Kidney glomerular epithelial cell (primary cell): ENCODE data around the gene MYH9.
A peak's percentile ranks its signal among the peaks of the same experiment; 100 is the strongest.
"Not testable (repeated sequence)": the region's sequence is repeated elsewhere in the genome, so short reads cannot be mapped to it uniquely, and the experiment has no call there.

Experiments
- DNase-seq: peaks from one replicate; lab custom pipeline; 2025; lab: John Stamatoyannopoulos, UW

Gene MYH9

GRCh38 chr22:36267058-36267457 lies 120.7 kb downstream of the MYH9 start:
- no peak for DNase-seq

- not testable (repeated sequence) for DNase-seq
Observed at GRCh38 chr22:36263886-36264664, 123.7 kb downstream of the MYH9 start.

DNA sequence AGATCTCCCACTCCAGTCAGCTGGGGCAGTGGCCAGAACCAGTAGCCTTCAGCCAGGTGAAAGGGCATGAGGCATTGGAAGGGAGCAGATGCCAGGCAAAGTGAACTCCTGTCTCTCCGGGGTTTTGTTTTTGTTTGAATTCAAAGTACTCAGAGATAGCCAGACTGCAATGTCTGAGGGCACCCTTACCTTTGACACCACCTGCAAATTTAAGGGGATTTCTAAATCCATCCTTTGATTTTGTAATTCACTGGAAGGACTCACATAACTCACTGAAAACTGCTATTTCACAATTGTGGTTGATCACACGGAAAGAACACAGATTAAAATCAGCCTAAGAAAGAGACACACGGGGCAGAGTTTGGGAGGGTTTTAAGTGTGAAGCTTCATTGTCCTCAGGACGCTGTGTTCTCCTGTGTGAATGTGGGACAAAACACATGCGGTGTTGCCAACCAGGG lies 124.5 kb downstream of the MYH9 start:
- not testable (repeated sequence) for DNase-seq

- DNase-seq = not testable (repeated sequence)
Observed at GRCh38 chr22:36262307-36262706, 125.5 kb downstream of the MYH9 start.

GRCh38 chr22:36261675-36262074 lies 126.1 kb downstream of the MYH9 start:
- DNase-seq = not testable (repeated sequence)

DNA sequence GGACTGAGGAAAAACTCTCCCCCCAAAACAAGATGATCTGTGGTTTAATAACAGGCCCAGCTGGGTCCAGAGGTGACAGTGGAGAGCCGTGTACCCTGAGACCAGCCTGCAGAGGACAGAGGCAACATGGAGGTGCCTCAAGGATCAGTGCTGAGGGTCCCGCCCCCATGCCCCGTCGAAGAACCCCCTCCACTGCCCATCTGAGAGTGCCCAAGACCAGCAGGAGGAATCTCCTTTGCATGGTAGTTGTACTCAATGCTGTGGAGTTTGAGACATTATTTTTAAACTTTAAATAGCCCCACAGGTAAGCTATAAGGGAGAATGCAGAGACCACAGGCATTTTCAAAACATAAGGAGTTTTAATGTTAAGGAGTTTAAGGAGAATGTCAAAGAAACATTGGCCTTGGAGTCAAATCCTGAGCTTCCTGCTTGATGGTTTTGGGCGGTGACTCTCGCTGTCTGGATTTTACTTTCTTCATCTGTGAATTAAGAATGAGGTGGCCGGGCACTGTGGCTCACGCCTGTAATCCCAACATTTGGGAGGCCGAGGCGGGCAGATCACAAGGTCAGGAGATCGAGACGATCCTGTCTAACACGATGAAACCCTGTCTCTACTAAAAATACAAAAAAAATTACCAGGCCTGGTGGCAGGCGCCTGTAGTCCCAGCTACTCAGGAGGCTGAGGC lies 128.0 kb downstream of the MYH9 start:
- DNase-seq = no peak

DNA sequence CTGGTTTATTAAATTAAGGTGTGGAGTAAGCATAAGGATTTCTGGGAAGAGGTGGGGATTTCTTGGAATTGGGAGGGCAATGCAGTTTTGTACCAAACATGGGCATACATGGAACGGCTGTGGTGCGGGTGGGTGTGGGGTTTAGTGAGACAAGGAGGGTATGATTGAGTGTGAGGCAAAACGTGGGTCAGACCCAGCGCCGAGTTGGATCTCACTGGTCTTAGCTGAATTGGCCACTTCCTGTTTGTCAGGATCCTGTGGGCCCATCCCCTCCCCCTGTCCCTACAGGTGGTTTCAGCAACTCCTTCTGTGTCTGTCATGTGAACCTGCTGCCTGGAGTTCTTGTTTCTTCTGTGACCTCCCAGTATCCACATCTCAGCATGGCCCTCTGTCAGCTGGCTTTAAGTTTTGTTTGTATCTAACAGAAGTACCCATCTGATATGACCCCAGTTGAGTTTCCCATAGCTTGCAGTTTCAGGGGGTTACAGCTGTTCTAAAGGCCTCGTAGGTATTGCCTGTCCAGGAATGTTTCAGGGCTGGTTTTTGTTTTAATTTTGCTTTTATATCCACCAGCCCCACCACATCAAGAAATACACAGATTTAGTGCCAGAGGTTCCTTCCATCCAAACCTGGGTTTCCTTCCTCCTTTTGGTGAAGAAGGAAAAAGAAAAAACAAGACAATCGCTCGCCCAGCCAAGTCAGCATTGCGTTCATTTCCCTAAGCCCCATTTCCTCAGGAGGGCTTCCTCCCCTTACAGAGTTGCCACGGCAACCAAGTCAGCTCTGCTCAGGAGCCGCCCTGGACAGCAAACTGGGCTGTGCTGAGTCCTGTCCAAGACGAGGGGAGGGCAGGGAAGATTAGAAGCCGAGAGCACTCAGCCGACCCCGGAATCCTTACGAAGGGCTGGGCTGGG lies 128.8 kb downstream of the MYH9 start:
- no peak for DNase-seq

DNA sequence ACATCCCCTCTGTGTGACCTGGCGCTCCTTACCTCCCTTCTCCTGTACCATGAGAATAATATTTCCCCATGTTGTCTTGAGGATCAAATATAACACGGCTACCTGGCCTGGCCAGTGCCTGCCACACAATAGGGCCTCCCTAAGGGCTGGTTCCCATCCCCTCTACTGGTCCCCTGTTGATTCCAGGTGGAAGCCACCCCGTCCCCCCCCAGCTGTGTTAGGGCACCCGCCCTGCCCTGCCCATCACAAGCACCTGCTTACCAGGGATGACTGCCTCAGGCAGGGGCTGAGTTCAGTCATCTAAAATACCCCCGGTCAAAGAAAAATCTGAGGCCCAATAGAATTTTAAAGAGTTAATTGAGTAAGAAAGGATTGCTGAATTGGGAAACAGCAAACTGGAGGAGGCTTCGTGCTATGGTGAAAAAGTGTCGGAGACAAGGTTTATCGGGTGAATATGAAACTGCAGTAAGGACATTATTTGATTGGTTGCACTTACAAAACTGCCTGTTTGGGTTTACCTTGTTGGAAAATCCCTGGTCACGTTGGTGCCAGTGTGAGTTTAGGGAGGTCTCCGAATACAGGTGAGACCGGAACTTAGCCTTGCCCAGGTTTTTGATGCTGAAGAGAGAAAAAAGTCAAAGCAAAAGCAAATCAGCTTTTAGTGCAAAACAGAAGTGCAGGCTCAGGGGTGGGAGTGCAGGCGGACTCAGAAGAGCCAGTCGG lies 129.7 kb downstream of the MYH9 start:
- DNase-seq = no peak

GRCh38 chr22:36257308-36257707 lies 130.5 kb downstream of the MYH9 start:
- DNase-seq = no peak

- DNase-seq = no peak
Observed at GRCh38 chr22:36256478-36256877, 131.3 kb downstream of the MYH9 start.

- not testable (repeated sequence) for DNase-seq
Observed at GRCh38 chr22:36255572-36255971, 132.2 kb downstream of the MYH9 start.

GRCh38 chr22:36253523-36254490 lies 134.0 kb downstream of the MYH9 start:
- DNase-seq = no peak

DNA sequence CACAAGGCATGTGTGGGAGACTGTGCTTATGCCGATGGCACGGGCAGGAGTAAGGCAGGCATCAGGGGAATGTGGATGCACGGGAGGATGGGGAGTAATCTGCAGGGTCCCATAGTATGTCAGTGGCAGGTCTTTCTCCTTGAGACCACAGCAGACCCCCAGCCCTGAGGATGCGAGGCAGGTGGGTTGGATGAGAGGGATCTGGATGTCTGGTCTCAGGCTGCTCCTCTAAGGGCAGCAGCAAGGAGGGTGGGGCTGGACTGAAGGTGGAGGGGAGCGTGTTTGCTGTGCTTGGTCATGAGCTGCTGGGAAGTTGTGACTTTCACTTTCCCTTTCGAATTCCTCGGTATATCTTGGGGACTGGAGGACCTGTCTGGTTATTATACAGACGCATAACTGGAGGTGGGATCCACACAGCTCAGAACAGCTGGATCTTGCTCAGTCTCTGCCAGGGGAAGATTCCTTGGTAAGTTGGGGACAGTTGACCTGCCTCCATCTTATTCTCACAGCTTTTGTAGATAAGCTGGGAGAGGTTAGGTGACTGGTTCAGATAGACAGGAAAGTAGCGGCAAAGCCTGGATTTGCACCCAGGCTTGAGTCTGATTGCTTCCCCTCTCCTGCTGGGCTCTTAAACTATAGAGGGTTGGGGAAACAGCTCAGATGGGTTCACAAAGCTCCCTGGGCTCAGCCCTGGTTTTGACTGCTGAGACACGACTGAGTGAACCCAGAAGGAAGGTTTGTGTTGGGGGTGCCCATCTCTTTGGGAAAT lies 134.8 kb downstream of the MYH9 start, which contains the start of gene APOL1:
Gene APOL1 (plus strand): TSS at position 380 of the 769 bp plus-strand sequence. CDS start 1,823 bp downstream, outside the sequence.
- peak; percentile 52 for DNase-seq

GRCh38 chr22:36251979-36252608 lies 135.7 kb downstream of the MYH9 start:
- DNase-seq = not testable (repeated sequence)

GRCh38 chr22:36250292-36250960 lies 137.3 kb downstream of the MYH9 start:
- not testable (repeated sequence) for DNase-seq

- no peak for DNase-seq
Observed at GRCh38 chr22:36249160-36249559, 138.6 kb downstream of the MYH9 start.

- DNase-seq = no peak
Observed at GRCh38 chr22:36247955-36248354, 139.8 kb downstream of the MYH9 start.

DNA sequence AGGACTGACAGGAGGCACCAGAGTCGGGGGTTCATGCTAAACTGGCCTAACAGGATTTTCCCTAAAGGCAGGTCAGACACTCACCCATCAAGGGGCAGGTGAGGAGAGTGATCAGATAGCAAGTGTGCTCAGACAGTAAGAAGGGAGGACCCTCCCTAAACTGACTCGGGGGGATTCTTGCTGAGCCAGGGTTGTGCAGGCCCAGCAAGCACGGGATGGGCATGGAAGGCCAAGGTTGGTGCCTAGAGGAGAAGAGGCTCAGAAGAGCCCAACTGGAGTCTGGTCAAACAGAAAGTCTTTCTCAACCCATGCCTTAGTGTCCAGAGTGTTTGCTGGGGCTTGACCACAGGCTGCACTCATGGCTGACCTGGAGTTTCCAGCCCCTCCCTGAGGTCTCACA lies 141.0 kb downstream of the MYH9 start:
- no peak for DNase-seq
